HEK293 (cell line): ENCODE results near the gene DCHS2.

Experiments
- CTCF ChIA-PET: fragments of 350-600 bp; formaldehyde crosslinking; extraction: SDS; loops from one replicate; lab custom pipeline; 2021; ENCODE audit warnings: antibody characterized with exemption; lab: Yijun Ruan, JAX
- POLR2A ChIA-PET: fragments of 300-600 bp; formaldehyde crosslinking; extraction: SDS; loops from one replicate; lab custom pipeline; 2020; ENCODE audit warnings: antibody characterized with exemption, inconsistent platforms; lab: Yijun Ruan, JAX
- H3K27ac ChIP-seq: fragments of 200-500 bp; sonication (Bioruptor generic); 2 replicates; pipeline ENCODE4 v1.5.1; 2014; ENCODE audit warnings: low read depth, low read length, control low read depth, inconsistent platforms; ENCODE audit errors: extremely low read depth
- H3K36me3 ChIP-seq, 2 experiments: fragments of 200-500 bp in 1 of 2; sonication (Bioruptor generic) in 1 of 2; 1 replicate in 1 of 2; 2 replicates in 1 of 2; pipeline ENCODE4 v1.5.1; 2014 to 2017; ENCODE audit warnings: inconsistent platforms in 2 of 2, low read length in 2 of 2; ENCODE audit not compliant: control insufficient read depth in 2 of 2, insufficient read depth in 1 of 2
- H3K4me1 ChIP-seq: fragments of 200-500 bp; sonication (Bioruptor generic); 2 replicates; pipeline ENCODE4 v1.5.1; 2014; ENCODE audit warnings: mild to moderate bottlenecking, low read length, inconsistent platforms; ENCODE audit not compliant: control insufficient read depth, insufficient read depth
- H3K4me3 ChIP-seq: 2 replicates; pipeline ENCODE4 v1.5.1; 2011; ENCODE audit warnings: low read depth, mild to moderate bottlenecking, control low read depth, low read length, moderate library complexity
- H3K9me3 ChIP-seq: fragments of 200-500 bp; sonication (Bioruptor generic); 2 replicates; pipeline ENCODE4 v1.5.1; 2014; ENCODE audit warnings: low read depth, low read length, inconsistent platforms; ENCODE audit not compliant: control insufficient read depth, insufficient read depth
- GLI4 ChIP-seq: fragments of 450-650 bp; formaldehyde crosslinking; IDR thresholded peaks from 2 replicates; pipeline ENCODE4 v1.5.1; 2016; ENCODE audit warnings: missing biosample characterization, missing genetic modification characterization
- KLF17 ChIP-seq: fragments of 450-650 bp; formaldehyde crosslinking; IDR thresholded peaks from 2 replicates; pipeline ENCODE4 v1.5.1; 2016; ENCODE audit warnings: missing biosample characterization, missing genetic modification characterization
- KLF7 ChIP-seq: fragments of 450-650 bp; formaldehyde crosslinking; IDR thresholded peaks from 2 replicates; pipeline ENCODE4 v1.5.1; 2016; ENCODE audit warnings: missing biosample characterization, missing genetic modification characterization, borderline replicate concordance
- PATZ1 ChIP-seq: fragments of 450-650 bp; formaldehyde crosslinking; IDR thresholded peaks from 2 replicates; pipeline ENCODE4 v1.5.1; 2016; ENCODE audit warnings: missing biosample characterization, missing genetic modification characterization
- ZBTB49 ChIP-seq: fragments of 450-650 bp; formaldehyde crosslinking; IDR thresholded peaks from 2 replicates; pipeline ENCODE4 v1.5.1; 2016; ENCODE audit warnings: missing biosample characterization, missing genetic modification characterization, low read depth
- ZNF114 ChIP-seq: fragments of 450-650 bp; formaldehyde crosslinking; IDR thresholded peaks from 2 replicates; pipeline ENCODE4 v1.5.0; 2017; ENCODE audit warnings: missing biosample characterization, missing genetic modification characterization
- ZNF169 ChIP-seq: fragments of 450-650 bp; formaldehyde crosslinking; IDR thresholded peaks from 2 replicates; pipeline ENCODE4 v1.5.1; 2016; ENCODE audit warnings: missing biosample characterization, missing genetic modification characterization
- ZNF2 ChIP-seq: fragments of 450-650 bp; formaldehyde crosslinking; IDR thresholded peaks from 2 replicates; pipeline ENCODE4 v1.5.1; 2016; ENCODE audit warnings: missing biosample characterization, missing genetic modification characterization
- ZNF214 ChIP-seq: fragments of 450-650 bp; formaldehyde crosslinking; IDR thresholded peaks from 2 replicates; pipeline ENCODE4 v1.5.1; 2017; ENCODE audit warnings: missing biosample characterization, mild to moderate bottlenecking, missing genetic modification characterization, borderline replicate concordance
- ZNF221 ChIP-seq: fragments of 450-650 bp; formaldehyde crosslinking; IDR thresholded peaks from 2 replicates; pipeline ENCODE4 v1.5.1; 2017; ENCODE audit warnings: missing biosample characterization, missing genetic modification characterization, borderline replicate concordance
- ZNF26 ChIP-seq: fragments of 450-650 bp; formaldehyde crosslinking; IDR thresholded peaks from 2 replicates; pipeline ENCODE4 v1.5.1; 2016; ENCODE audit warnings: missing biosample characterization, missing genetic modification characterization
- ZNF398 ChIP-seq: fragments of 450-650 bp; formaldehyde crosslinking; IDR thresholded peaks from 2 replicates; pipeline ENCODE4 v1.5.1; 2017; ENCODE audit warnings: missing biosample characterization, missing genetic modification characterization
- ZNF426 ChIP-seq: fragments of 450-650 bp; formaldehyde crosslinking; IDR thresholded peaks from 2 replicates; pipeline ENCODE4 v1.5.1; 2017; ENCODE audit warnings: missing biosample characterization, missing genetic modification characterization, mild to moderate bottlenecking, inconsistent platforms, moderate library complexity
- ZNF449 ChIP-seq: fragments of 450-650 bp; formaldehyde crosslinking; IDR thresholded peaks from 2 replicates; pipeline ENCODE4 v1.5.1; 2017; ENCODE audit warnings: missing biosample characterization, mild to moderate bottlenecking, missing genetic modification characterization, moderate library complexity
- ZNF555 ChIP-seq: fragments of 450-650 bp; formaldehyde crosslinking; conservative IDR thresholded peaks from 2 replicates; pipeline ENCODE4 v1.5.1; 2017; ENCODE audit warnings: missing biosample characterization, mild to moderate bottlenecking, missing genetic modification characterization, inconsistent platforms
- ZNF596 ChIP-seq: fragments of 450-650 bp; IDR thresholded peaks from 2 replicates; pipeline ENCODE4 v1.5.0; 2018; ENCODE audit warnings: missing biosample characterization, mild to moderate bottlenecking, missing genetic modification characterization, moderate library complexity
- ZNF677 ChIP-seq: fragments of 450-650 bp; IDR thresholded peaks from 2 replicates; pipeline ENCODE4 v1.5.0; 2018; ENCODE audit warnings: missing biosample characterization, mild to moderate bottlenecking, missing genetic modification characterization, moderate library complexity
- ZNF76 ChIP-seq: fragments of 450-650 bp; formaldehyde crosslinking; IDR thresholded peaks from 2 replicates; pipeline ENCODE4; 2016; ENCODE audit warnings: low read depth, missing biosample characterization, missing genetic modification characterization, borderline replicate concordance
- ZSCAN18 ChIP-seq: fragments of 450-650 bp; formaldehyde crosslinking; IDR thresholded peaks from 2 replicates; pipeline ENCODE4 v1.5.1; 2016; ENCODE audit warnings: missing biosample characterization, missing genetic modification characterization

Gene DCHS2

GRCh38 chr4:154454710-154455109 is 36.9 kb downstream of the DCHS2 start:
- Histone ChIP-seq H3K36me3 (no peaks in the 10 kb centered on the region), H3K4me3 (no peak overlapping the region), H3K4me1 (no peaks in the 10 kb centered on the region), H3K9me3 (no peaks in the 10 kb centered on the region), H3K27ac (no peak overlapping the region)
- ChIA-PET POLR2A (no interaction called here), CTCF (no interaction called here)
- no peak for TF ChIP-seq ZNF677

- Histone ChIP-seq H3K4me1 (no peaks in the 10 kb centered on the region), H3K36me3 (no peaks in the 10 kb centered on the region), H3K9me3 (no peaks in the 10 kb centered on the region), H3K4me3 (no peak overlapping the region), H3K27ac (no peak overlapping the region)
- ChIA-PET CTCF (interaction anchor here (0.7 kb wide), 1 partner anchor 10 kb away, joined by 3 read pairs; no protein-coding TSS in a partner anchor), POLR2A (interaction anchor here (0.6 kb wide), 1 partner anchor 35 kb away, joined by 3 read pairs; no protein-coding TSS in a partner anchor)
- TF ChIP-seq KLF7 (tag by site-specific recombination): no peak
- TF ChIP-seq KLF17 (tag by site-specific recombination): no peak
- no peak for TF ChIP-seq ZNF214
- TF ChIP-seq ZNF2 (tag by site-specific recombination): no peak
- no peak for TF ChIP-seq GLI4
- no peak for TF ChIP-seq ZNF449 (tag by site-specific recombination)
- TF ChIP-seq ZNF76: no peak
- no peak for TF ChIP-seq ZNF398 (tag by site-specific recombination)
- TF ChIP-seq ZNF169: no peak
- TF ChIP-seq ZNF596: no peak
- TF ChIP-seq ZNF26: no peak
Measured at GRCh38 chr4:154452798-154453346, 38.7 kb downstream of the DCHS2 start.

GRCh38 chr4:154450966-154451365 is 40.6 kb downstream of the DCHS2 start:
- POLR2A ChIA-PET: no interaction called here
- Histone ChIP-seq H3K27ac (no peak overlapping the region), H3K4me1 (no peaks in the 10 kb centered on the region), H3K36me3 (no peaks in the 10 kb centered on the region), H3K9me3 (no peaks in the 10 kb centered on the region), H3K4me3 (no peak overlapping the region)
- CTCF ChIA-PET: no interaction called here
- no peak for TF ChIP-seq ZNF221 (tag by site-specific recombination)
- no peak for TF ChIP-seq PATZ1
- no peak for TF ChIP-seq ZSCAN18 (tag by site-specific recombination)
- TF ChIP-seq KLF7 (tag by site-specific recombination): no peak
- TF ChIP-seq ZNF555 (tag by site-specific recombination): no peak
- no peak for TF ChIP-seq ZNF214
- no peak for TF ChIP-seq ZNF426 (tag by site-specific recombination)
- no peak for TF ChIP-seq ZBTB49 (tag by site-specific recombination)
- TF ChIP-seq ZNF114 (tag by site-specific recombination): no peak
